ENCODE results near the gene GAA. TPM values are rescaled to one million over a fixed set of nuclear protein-coding genes. Genes with fewer than 3 reads are reported as not detected.

GAA gene
- total RNA-seq, 3 donors from 2014 or later, result 40.6 to 80.3 (median 56.5) TPM

DNA sequence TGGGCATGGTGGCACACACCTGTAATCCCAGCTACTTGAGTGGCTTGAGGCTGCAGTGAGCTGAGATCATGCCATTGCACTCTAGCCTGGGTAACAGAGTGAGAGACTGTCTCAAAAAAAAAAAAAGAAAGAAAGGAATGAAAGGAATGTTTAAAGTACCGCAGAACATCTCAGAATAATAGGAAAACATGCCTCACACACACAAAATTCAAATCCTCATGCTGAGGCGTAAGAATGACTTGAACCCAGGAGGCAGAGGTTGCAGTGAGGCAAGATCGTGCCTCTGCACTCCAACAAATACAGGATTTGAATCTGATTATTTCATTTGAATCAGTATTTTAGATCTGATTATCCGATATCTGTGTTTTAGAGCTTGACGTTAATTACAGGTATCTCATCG, 21.3 kb upstream of the GAA start:
- peaks cover 0 to 7% of the 10 kb centered on the region in 2 donors for H3K4me1 ChIP-seq
- no peak for DNase-seq (ENCODE audit: low spot score in 2 of 2)
- TF ChIP-seq, protein P1, sequence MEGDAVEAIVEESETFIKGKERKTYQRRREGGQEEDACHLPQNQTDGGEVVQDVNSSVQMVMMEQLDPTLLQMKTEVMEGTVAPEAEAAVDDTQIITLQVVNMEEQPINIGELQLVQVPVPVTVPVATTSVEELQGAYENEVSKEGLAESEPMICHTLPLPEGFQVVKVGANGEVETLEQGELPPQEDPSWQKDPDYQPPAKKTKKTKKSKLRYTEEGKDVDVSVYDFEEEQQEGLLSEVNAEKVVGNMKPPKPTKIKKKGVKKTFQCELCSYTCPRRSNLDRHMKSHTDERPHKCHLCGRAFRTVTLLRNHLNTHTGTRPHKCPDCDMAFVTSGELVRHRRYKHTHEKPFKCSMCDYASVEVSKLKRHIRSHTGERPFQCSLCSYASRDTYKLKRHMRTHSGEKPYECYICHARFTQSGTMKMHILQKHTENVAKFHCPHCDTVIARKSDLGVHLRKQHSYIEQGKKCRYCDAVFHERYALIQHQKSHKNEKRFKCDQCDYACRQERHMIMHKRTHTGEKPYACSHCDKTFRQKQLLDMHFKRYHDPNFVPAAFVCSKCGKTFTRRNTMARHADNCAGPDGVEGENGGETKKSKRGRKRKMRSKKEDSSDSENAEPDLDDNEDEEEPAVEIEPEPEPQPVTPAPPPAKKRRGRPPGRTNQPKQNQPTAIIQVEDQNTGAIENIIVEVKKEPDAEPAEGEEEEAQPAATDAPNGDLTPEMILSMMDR (IDR thresholded peaks at IDR 0.05), result no peak
- TF ChIP-seq POLR2A (IDR thresholded peaks at IDR 0.05) (no peak), POLR2AphosphoS5 (IDR thresholded peaks at IDR 0.05) (no peak)
- H3K27ac ChIP-seq, result no peak overlapping the region
- no peak overlapping the region for H3K4me3 ChIP-seq
- H3K36me3 ChIP-seq, result no peaks in the 10 kb centered on the region
- H3K27me3 ChIP-seq, result no peaks in the 10 kb centered on the region
- intact Hi-C loops (cut with DNase I; ENCODE audit: low total_unique reads), result no loop called here
- no peaks in the 10 kb centered on the region for H3K9me3 ChIP-seq

DNA sequence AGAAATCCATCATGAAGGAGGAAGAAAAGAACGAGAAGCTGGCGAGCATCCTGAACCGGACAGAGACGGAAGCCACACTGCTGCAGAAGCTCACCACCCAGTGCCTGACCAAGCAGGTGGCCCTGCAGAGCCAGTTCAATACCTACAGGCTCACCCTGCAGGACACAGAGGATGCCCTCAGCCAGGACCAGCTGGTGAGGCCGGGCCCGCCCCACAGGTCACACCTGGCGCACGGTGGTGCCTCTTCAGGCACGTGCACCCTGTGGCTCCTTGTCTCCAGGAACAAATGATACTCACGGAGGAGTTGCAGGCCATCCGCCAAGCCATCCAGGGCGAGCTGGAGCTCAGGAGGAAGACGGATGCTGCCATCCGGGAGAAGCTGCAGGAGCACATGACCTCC, 19.8 kb upstream of the GAA start:
- peaks cover 0 to 7% of the 10 kb centered on the region in 2 donors for H3K4me1 ChIP-seq
- H3K9me3 ChIP-seq, result no peaks in the 10 kb centered on the region
- H3K4me3 ChIP-seq, result no peak overlapping the region
- TF ChIP-seq, protein P1 (IDR thresholded peaks at IDR 0.05), result no peak
- intact Hi-C loops (cut with DNase I; ENCODE audit: low total_unique reads), result no loop called here
- H3K27ac ChIP-seq, result no peak overlapping the region
- DNase-seq (ENCODE audit: low spot score in 2 of 2), result no peak
- no peaks in the 10 kb centered on the region for H3K27me3 ChIP-seq
- H3K36me3 ChIP-seq, result no peaks in the 10 kb centered on the region

DNA sequence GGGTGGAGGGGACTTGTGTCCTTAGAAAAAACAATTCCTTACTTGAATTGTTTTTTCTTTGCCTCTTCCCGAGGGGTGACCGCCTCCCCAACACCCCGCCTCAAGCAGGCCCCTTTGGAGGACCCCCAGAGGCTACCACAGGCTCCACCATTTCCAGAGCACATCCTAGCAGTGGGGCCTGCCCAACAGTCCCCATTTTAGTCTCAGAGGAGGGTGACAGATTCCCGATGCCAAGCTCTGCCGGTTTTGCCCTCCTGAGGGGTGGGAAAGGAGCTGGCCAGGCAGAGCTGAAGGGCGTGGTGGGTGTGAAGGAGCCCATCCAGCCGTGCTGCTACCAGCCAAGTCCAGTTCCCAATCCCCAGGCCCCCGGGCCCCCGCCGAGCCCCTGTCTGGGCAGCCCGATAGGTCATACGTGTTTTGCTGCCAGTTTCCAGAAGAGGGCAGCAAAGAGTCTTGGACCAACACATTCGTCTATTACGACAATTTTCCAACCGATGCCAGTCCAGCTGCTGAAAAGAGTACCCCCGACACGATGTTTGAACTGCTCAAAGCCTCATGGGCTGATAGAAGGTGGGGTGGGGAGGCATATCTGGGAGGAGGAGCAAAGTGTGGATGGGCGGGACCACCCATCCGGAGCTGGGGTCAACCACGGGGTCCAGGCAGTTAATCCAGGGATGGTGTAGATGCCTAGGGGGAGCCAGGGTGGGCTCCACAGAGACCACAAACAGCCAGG, 18.8 kb upstream of the GAA start:
- Histone ChIP-seq H3K36me3 (no peaks in the 10 kb centered on the region), H3K9me3 (no peaks in the 10 kb centered on the region), H3K4me1 (peaks cover 0 to 7% of the 10 kb centered on the region in 2 donors), H3K4me3 (peak overlapping the region in 2 of 3 donors; percentile 4 to 44), H3K27ac (no peak overlapping the region), H3K27me3 (no peaks in the 10 kb centered on the region)
- peak in 1 of 2 donors; percentile 66 for DNase-seq (ENCODE audit: low spot score in 2 of 2)
- intact Hi-C loops (cut with DNase I; ENCODE audit: low total_unique reads), result no loop called here
- TF ChIP-seq POLR2A (IDR thresholded peaks at IDR 0.05) (no peak), POLR2AphosphoS5 (IDR thresholded peaks at IDR 0.05) (no peak)
- TF ChIP-seq, protein P1 (IDR thresholded peaks at IDR 0.05), result peak; percentile 41 to 78 (median 74)

DNA sequence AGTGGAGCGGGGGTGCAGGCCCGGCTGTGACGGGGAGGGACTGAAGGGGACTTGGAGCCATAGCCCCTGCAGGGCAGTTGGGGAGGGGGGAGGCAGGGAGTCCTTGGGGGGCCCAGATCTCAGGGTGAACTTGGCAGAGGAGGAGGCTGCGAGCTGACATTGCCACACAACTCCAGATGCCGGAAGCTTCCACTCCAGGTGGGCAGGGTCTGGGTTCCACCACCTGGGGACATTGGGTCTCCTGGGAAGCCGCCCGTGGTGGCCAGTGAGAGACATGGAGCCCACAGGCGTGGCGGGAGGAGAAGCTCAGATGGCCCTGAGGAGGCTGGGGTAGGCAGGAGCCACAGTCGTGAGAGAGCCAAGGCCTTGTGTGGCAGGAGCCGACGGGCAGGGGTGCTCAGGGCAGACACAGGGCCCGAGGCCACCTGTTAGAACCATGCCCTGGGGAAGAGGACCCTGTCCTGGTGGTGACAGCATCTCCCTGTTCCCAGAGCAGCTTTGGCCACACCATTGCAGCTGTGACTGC, 18.2 kb upstream of the GAA start:
- Histone ChIP-seq H3K27me3 (no peaks in the 10 kb centered on the region), H3K4me3 (peak overlapping the region in 1 of 3 donors; percentile 44), H3K4me1 (peaks cover 0 to 7% of the 10 kb centered on the region in 2 donors), H3K36me3 (no peaks in the 10 kb centered on the region), H3K27ac (no peak overlapping the region), H3K9me3 (no peaks in the 10 kb centered on the region)
- DNase-seq (ENCODE audit: low spot score in 2 of 2), result no peak
- intact Hi-C loops (cut with DNase I; ENCODE audit: low total_unique reads), result no loop called here
- TF ChIP-seq POLR2AphosphoS5 (IDR thresholded peaks at IDR 0.05), result no peak
- no peak for TF ChIP-seq POLR2A (IDR thresholded peaks at IDR 0.05)

DNA sequence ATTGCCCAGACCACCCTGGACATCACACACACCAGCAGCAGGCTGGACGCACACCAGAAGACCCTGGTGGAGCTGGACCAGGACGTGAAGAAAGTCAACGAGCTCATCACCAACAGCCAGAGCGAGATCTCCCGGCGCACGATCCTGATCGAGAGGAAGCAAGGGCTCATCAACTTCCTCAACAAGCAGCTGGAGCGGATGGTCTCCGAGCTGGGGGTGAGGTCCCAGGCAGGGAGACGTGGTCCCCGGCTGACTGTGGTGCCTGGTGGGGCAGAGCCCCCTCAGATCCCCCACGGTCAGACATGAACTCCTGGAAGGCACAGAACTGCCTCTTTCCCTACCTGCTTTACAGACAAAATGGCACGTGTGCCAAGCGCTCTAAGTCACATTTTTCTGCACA, 16.6 kb upstream of the GAA start:
- Histone ChIP-seq H3K9me3 (no peaks in the 10 kb centered on the region), H3K4me3 (no peak overlapping the region), H3K36me3 (no peaks in the 10 kb centered on the region), H3K27ac (no peak overlapping the region), H3K27me3 (no peaks in the 10 kb centered on the region), H3K4me1 (peaks cover 0 to 7% of the 10 kb centered on the region in 2 donors)
- intact Hi-C loops (cut with DNase I; ENCODE audit: low total_unique reads), result no loop called here
- no peak for DNase-seq (ENCODE audit: low spot score in 2 of 2)
- TF ChIP-seq POLR2A (IDR thresholded peaks at IDR 0.05) (no peak), POLR2AphosphoS5 (IDR thresholded peaks at IDR 0.05) (no peak)
- TF ChIP-seq, protein P1 (IDR thresholded peaks at IDR 0.05), result no peak

Data from breast epithelium (tissue), 4 donors.